Adrenal gland (tissue), 5 donors: Measurements from ENCODE around the gene GOLGA6L7.

Experiments used
- POLR2A ChIP-seq, 2 donors: fragments of 450-650 bp; IDR thresholded peaks; one replicate each; pipeline ENCODE4 v1.6.1; 2017; ENCODE audit warnings: antibody characterized with exemption in 2 of 2, mild to moderate bottlenecking in 2 of 2, moderate library complexity in 1 of 2
- TF ChIP-seq, protein P1 (sequence below), 6 experiments: fragments of 450-650 bp in 4 of 6; fragments of 200-600 bp in 2 of 6; sonication (generic) in 1 of 6; IDR thresholded peaks; 1 replicate in 5 of 6; 2 replicates in 1 of 6; pipeline versions ENCODE4 v1.5.1 to v1.8.0; 2016 to 2021; ENCODE audit warnings: antibody characterized with exemption in 6 of 6, mild to moderate bottlenecking in 2 of 6, moderate library complexity in 1 of 6
- donor health status: DM: no; HTN: no; CAD: no.

DNA sequence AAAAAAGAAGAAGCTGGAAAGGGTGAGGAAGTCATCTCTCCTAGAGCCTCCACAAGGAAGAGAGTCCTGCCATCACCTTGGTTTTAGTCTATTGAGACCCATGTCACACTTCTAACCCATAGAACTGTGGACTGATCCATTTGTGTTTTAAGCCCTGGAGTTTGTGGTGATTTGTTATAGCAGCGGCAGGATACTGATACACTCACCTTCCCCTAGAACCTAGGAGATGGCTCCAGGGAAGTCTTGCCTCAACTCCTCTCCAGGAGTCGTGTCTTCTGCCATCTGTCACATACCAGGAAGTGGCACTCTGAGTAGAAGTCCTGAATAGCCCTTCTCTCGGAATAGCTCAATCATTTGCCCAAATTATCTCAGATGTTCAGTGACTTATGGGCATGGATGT is 22.7 kb upstream of the GOLGA6L7 start:
- TF ChIP-seq, protein P1, sequence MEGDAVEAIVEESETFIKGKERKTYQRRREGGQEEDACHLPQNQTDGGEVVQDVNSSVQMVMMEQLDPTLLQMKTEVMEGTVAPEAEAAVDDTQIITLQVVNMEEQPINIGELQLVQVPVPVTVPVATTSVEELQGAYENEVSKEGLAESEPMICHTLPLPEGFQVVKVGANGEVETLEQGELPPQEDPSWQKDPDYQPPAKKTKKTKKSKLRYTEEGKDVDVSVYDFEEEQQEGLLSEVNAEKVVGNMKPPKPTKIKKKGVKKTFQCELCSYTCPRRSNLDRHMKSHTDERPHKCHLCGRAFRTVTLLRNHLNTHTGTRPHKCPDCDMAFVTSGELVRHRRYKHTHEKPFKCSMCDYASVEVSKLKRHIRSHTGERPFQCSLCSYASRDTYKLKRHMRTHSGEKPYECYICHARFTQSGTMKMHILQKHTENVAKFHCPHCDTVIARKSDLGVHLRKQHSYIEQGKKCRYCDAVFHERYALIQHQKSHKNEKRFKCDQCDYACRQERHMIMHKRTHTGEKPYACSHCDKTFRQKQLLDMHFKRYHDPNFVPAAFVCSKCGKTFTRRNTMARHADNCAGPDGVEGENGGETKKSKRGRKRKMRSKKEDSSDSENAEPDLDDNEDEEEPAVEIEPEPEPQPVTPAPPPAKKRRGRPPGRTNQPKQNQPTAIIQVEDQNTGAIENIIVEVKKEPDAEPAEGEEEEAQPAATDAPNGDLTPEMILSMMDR (IDR thresholded peaks at IDR 0.05): no peak
- no peak for TF ChIP-seq POLR2A (IDR thresholded peaks at IDR 0.05)
